HG02884 (cell line): ENCODE results near the gene ANKAR.
"Not testable (repeated sequence)": the region's sequence is repeated elsewhere in the genome, so short reads cannot be mapped to it uniquely, and the experiment has no call there.

Experiments used
- ATAC-seq: cut with Tn5 transposase; IDR thresholded peaks from one replicate; pipeline ENCODE4 v1.9.1; 2021; ENCODE audit warnings: mild to moderate bottlenecking, moderate library complexity; ENCODE audit not compliant: unreplicated experiment

The ANKAR gene

DNA sequence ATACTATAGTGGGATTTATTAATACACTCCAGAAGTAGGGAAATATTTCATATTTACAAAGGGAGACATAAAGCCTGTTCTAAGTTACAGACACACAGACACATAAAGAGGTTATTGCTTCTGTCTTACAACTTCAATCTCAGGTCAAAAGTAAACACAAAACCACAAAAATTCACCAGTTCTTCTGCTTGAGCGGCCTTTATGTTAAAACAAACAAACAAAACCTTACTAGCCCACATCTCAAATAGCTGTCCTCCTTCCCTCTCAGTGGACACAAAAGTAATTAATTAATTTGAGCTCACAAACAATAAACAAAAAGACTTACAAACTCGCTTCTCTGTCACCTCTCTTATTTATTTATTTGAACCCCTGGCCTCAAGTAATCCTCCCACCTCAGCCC, 14.7 kb upstream of the ANKAR start:
- no peak for ATAC-seq

DNA sequence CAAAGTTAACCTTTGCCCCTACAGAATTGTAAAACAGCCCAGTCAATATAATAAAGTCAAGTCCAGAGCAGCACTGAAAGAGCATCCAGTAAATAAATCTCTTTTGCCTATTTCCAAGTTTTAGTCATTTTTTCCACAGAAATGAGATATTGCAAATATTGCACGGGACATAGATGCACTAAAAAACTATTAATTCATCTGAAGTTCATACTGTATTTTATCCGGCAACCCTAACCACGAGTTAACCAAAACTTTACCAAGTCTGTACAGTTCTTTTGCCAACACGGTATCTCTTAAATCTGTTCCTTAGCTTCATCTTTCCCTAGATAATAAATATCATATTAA, 13.7 kb upstream of the ANKAR start:
- ATAC-seq = no peak

DNA sequence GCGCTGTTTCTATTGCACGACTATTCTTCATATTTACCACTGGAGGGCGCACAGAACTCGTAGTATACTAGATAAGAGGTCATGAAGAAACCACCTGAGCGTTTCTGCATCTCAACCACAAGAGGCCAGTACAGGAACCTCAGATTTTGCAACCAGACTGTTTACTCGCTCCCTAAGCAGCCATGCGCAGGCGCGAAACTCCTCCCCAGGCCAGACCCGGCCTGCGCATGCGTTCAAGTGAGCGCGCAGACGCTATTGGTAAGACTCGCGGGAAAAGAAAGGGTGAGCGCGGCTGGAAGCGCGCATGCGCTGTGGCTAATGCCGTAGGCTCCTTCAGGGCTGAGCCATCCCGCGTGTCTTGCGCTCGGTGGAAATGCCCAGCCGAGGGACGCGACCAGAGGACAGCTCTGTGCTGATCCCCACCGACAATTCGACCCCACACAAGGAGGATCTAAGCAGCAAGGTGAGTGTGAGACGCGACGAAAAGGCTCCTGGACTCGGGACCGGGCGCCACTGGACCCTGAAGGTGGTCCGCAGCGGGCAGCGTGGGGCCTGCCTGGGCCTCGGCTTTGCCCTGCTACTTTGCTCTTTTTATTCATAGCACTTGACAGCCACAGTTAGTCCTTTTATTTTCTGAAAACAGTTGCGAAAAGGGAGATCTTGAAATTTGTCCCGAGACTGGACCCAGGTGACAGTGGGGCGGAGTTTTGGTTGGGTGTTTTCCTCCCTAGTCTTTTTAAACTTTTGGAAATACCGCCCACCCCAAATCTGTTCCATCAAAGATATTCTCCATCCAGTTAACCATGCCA, 13.1 kb upstream of the ANKAR start, which contains the start of gene ASNSD1:
Gene ASNSD1 (plus strand): TSS at position 312 of the 809 bp plus-strand sequence. CDS start 4,674 bp downstream, outside the sequence.
- peak; percentile 91 for ATAC-seq

DNA sequence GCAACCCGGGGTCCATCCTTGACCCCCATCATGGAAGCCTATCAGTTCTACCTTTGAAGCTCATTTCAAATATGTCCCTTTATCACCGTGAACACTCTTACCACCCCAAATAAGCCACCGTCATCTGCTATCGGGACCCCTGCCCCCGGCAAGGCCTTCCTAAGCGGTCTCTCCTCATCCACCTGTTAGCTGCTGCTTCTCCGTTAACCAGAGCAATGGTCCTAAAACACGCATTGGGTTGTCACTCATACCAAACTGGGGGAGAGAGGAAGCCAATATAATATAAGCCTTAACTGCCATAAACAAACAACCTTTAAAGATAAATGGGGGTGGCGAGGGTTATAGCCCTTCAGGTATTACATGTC, 12.5 kb upstream of the ANKAR start:
- no peak for ATAC-seq

DNA sequence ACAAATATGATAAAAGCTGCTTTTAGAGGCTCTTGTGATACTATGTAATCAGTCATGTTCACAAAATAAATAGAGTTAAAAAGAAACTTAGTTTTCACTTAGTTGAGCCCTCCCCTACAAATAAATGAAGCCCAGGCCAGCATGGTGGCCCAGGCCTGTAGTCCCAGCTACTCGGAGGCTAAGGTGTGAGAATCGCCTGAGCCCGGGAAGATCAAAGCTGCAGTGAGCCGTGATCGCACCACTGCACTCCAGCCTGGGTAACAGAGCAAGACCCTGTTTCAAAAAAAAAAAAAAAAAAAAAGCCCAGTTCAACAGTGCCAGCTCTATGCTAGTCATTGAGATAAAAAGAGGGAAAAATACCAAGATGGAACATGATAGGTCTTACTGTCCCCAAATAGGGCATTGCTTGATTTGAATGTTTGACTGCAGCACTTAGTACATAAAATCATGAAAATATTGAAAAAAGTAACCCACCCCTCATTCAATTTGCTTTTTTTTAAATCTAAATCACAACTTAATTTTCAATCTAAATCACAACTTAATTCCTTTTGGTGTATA, 11.7 kb upstream of the ANKAR start:
- ATAC-seq = no peak

DNA sequence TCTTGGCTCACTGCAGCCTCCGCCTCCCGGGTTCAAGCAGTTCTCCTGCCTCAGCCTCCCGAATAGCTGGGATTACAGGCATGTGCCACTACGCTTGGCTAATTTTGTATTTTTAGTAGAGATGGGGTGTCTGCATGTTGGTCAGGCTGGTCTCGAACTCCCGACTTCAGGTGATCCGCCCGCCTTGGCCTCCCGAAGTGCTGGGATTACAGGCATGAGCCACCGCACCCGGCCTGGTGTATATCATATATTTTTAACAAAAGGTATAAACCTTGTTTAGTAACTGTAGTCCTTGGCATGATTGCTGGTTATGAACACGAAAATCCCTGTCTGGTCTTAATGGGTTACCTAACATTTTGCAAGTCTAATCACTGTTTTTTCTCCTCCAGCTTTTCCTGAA, 11.2 kb upstream of the ANKAR start:
- not testable (repeated sequence) for ATAC-seq

DNA sequence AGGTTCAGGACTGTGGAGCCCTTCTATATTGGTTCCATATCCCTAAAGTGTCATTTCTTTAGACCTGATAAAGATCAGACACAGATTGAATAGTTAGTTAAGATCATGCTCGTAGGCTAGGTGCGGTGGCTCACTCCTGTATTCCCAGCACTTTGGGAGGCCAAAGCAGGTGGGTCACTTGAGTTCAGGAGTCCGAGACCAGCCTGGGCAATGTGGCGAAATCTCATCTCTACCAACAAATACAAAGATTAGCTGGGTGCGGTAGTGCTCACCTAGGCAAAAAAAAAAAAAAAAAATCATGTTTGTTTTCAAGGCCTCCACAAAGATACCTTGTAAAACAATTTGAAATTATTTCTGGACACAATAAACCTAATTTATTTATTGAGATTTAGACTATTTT, 4.6 kb upstream of the ANKAR start:
- no peak for ATAC-seq

DNA sequence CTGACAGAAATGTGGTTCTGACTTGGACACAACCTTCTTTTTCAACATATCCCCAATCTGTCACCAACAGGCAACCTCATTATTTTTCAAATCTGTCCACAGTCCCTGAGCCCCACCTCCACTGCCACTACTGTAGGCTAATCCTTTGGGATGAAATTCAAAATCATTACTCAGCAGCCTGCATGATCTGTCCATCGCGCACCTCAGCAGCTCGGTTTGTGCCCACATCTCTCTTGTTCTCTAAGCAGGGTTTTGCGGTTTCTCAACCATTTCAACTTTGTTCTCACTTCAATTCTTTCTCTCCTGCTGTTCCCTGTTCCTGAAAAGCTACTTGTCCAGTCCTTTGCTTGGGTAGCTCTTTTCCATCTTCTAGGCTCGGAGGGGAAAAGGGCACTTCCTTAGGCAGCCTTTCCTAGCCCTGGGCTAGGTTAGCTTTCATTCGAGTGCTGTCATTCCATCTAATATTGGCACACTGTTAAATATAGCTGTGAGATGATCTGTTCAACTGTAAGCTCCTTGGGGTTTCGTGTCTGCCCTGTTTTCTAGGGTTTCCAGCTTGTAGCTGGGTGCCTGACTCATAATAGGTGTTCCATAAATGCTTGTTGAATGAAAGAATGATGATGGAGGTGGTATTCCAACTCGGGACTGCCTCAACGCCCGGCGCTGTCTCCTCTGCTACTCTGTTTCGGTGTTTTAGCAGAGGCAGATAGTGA, 653 bp upstream of the ANKAR start:
- ATAC-seq = peak; percentile 20

DNA sequence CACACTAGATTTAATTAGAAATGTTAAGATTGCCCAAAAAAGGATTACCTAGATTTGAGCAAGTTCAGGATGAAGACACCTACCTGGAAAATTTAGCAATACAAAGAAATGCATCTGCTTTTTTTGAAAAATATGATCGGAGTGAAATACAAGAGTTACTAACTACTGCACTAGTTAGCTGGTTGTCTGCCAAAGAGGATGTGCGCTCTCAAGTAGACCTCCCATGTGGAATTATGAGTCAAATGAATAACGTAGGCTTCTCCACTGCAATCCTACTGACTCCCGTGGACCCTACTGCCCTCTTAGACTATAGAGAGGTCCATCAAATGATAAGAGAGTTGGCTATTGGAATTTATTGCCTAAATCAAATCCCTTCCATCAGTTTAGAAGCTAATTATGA, 2.0 kb downstream of the ANKAR start:
- no peak for ATAC-seq

DNA sequence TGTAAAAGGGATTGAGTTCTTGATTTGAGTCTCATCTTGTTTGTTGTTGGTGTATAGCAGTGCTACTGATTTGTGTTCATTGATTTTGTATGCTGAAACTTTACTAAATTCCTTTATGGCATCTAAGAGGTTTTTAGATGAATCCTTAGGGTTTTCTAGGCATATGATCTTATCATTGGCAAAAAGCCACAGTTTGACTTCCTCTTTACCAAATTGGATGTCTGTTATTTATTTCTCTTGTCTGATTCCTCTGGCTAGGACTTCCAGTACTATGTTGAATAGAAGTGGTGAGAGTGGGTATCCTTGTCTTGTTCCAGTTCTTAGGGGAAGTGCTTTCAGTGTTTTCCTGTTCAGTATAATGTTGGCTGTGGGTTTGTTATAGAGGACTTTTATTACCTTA, 4.8 kb downstream of the ANKAR start:
- no peak for ATAC-seq

DNA sequence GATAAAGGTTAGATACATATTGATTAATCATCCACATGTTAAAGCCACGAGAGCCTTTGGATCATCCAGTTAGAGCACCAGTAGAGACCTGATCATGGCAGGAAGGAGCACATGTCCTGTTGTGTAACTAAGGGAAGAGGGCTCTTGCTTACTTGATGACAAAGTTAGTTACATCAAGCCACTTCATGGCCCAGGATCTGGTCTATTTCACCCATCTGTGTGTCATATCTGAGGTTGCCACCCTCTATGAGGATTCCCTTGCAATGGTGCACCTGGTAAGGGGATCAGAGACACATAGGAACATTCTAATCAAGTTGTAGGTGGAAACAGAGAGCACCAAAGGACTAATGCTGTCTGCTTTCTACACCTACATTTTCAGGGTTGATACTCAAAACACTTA, 6.7 kb downstream of the ANKAR start:
- ATAC-seq = no peak

DNA sequence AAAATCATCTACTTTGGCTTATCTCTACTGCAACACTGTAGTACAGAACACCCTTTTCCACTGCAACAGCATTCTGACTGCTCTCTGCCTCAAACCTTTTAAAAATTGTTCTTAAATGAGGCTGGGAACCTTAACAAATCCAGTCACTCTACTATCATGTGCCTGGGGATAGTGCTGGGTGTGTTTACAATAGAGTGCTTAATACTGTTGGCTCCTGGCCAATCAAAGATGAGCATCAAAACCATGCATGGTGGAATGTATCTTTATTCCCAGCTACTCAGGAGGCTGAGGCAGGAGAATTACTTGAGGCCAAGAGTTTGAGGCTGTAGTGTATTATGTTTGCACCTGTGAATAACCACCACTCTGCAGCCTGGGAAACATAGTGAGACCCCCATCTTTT, 7.4 kb downstream of the ANKAR start:
- ATAC-seq = no peak

DNA sequence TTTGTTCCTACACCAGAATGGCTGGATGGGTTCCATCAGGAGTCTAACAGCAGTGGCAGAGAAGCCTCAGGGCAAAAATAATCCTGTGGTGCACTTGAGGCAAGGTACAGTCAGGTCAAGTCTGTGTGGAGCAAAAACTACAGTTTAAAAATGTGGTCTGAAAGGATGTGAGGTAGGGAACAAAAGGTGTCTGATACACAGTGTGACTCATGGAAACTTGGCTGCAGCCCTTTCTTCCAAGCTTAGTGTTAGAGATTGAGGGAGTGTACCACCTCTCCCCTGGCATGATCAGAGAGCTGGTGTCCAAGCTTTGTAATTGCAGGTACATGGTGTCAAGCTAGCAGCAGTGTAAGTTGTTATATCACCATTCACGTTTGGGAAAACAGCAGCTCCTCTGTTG, 8.9 kb downstream of the ANKAR start:
- ATAC-seq = no peak

DNA sequence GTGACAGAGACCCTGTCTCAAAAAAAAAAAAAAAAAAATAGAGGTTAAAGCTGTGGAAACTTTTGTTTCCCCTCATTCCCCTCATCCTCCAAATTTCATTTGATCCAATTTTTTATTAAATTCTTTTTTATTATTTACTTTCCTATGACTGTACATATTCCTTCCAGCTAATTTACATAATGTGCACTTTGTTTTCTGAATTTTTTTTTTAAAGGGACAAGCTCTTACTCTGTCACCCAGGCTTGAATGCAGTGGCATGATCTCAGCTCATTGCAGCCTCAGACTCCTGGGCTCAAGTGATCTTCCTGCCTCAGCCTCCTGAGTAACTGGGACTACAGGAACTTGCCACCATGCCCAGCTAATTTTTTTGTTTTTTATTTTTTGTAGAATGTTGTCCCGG, 10.3 kb downstream of the ANKAR start:
- no peak for ATAC-seq

DNA sequence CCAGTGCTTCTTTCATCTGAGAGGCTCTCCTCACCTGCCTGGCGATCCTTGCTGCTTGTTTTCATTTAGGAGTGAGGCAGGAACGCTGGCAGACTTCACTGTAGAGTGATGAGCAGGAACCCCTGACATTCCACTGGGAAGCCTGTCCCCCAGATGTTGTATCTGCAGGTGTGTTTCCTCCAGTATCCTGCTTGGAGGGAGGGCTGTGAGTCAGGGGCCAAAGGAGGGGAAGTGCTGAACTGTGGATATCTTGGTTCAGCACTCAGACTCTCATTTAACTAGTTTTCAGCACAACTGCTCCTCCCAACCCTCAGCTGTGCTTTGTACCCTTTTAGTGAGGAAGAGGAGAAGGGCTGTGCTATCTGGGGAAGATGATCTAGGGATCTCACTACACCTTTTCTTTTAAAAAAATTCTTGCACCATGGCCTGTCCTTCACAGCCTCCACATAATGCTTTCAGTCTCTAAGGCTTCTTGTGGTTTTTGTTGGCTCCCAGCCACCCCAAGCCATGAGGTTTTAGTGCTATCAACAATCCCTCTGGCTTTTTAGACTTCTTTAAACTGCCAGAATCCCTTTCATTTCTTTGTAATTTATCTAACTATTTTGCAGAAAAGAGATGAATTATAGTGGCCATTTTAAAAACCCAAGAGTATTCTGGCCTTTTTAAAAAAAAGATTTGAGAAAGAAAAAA, 11.2 kb downstream of the ANKAR start:
- ATAC-seq = peak; percentile 63

DNA sequence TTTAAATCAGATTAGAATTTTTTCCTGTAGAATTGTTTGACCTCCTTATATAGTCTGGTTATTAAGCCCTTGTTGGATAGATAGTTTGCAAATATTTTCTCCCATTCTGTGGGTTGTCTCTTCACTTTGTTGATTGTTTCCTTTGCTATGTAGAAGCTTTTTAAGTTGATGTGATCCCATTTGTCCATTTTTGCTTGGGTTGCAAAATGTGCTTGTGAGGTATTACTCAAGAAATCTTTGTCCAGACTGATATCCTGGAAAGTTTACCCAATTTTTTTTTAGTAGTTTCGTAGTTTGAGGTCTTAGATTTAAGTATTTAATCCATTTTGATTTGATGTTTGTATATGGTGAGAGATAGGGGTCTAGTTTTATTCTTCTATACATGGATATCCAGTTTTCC, 13.3 kb downstream of the ANKAR start:
- not testable (repeated sequence) for ATAC-seq

DNA sequence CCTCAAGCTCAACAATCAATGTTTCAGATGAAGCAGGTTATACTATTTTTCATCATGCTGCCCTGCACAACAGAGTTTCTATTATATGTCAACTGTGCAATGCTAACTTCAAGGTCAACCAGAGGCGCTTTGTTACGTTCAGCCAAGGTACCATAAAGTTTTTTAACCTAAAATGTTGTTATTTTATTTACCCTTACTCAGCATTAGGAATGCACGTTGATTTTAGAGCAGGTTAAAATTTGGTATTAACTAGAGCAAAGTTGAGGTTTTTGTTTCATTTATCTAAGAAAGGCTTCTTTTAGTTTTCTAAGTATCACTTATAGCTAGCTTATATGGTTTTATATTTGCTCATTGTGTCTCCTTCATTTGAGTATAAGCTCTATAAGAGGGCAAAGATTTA, 21.8 kb downstream of the ANKAR start:
- ATAC-seq = no peak

DNA sequence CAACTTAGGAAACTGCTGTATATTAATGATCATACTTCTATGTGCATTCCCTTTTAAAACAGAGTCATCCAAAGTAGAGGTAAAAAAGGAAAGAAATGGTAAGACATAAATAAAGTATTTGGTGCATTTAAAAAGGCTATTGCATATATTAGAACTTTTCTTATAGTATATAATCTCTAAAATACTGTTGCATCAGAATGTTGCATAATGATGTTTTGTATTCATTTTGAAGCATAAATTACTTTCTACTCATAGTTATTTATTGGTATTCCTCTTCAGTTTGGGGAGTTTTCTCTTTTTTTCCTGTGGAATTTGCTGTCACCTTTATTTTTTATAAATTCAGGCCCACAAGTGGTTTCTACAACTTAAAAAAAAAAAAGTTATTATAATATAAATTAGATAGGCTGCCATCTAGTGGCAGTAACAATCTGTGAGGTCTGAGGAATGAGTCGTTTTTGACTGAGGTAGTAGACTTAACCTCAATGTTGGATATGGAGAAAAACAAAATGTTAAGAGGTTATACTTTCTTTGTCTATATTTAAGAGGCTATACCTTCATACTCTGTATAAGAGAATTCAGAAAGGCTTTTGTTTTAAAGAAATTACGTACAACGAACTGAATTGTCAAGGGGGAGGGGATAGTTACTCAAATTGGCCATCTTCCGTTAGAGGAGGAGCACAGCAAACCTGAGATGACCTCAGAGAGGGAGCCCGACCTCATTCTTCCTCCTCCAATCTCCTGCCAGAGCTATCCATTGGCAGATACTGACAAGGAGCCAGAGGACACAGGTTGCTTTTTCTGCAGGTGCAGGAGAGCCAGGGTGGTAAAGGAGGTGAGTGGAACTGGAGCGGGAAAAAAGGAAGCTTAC, 23.8 kb downstream of the ANKAR start:
- ATAC-seq = peak; percentile 86

DNA sequence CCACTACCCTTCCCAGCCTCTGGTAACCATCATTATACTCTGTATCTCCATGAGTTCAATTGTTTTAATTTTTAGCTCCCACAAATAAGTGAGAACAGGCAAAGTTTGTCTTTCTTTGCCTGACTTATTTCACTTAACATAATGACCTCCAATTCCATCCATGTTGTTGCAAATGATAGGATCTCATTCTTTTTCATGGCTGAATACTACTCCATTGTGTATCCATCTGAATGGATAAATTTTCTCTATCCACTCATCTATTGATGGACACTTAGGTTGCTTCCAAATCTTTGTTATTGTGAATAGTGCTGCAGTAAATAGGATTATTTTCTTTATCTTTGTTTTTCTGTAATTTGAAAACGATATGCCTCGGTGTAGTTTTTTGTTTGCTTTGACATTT, 26.2 kb downstream of the ANKAR start:
- ATAC-seq = no peak

DNA sequence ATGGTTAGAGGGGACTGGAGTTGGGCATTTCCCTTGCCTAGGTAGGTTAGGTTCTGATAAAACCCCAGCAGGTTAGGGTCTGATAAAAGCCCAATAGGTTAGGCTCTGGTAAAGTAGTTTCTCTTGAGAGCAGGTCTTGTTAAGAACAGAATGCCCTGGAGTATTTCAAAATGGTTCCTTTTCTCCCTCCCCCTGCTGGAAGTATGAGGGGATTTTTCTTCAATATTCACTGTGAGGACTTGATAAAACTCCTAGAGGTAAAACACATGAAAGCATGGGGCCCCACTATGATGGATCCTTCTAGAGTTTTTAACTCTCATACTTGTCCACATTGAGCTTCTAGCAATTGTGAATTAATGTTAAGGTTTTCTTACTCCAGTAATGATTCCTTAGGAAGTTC, 27.6 kb downstream of the ANKAR start:
- ATAC-seq = no peak
